Sigmoid colon (tissue), 4 donors: ENCODE data around the gene CILP2.

Experiments
- CTCF ChIP-seq, 4 experiments: fragments of 450-650 bp in 3 of 4; fragments of 200-600 bp in 1 of 4; IDR thresholded peaks; one replicate each; pipeline ENCODE4 v1.5.1; 2016 to 2019; ENCODE audit warnings: antibody characterized with exemption in 4 of 4, mild to moderate bottlenecking in 3 of 4, moderate library complexity in 2 of 4
- EP300 ChIP-seq, 4 donors: sonication (generic); formaldehyde crosslinking; IDR thresholded peaks; one replicate each; pipeline ENCODE4 v1.6.1; 2017; ENCODE audit warnings: antibody characterized with exemption in 4 of 4
- POLR2A ChIP-seq, 2 donors: fragments of 450-650 bp; IDR thresholded peaks; one replicate each; pipeline ENCODE4 v1.6.1; 2016; ENCODE audit warnings: antibody characterized with exemption in 2 of 2, mild to moderate bottlenecking in 2 of 2, moderate library complexity in 2 of 2
- POLR2AphosphoS5 ChIP-seq, 4 donors: sonication (generic); formaldehyde crosslinking; IDR thresholded peaks; one replicate each; pipeline ENCODE4 v1.6.1; 2017; ENCODE audit warnings: antibody characterized with exemption in 4 of 4

- TF ChIP-seq POLR2A (IDR thresholded peaks at IDR 0.05) (no peak), CTCF (IDR thresholded peaks at IDR 0.05) (no peak), POLR2AphosphoS5 (IDR thresholded peaks at IDR 0.05) (no peak), EP300 (IDR thresholded peaks at IDR 0.05) (no peak)
Measured at GRCh38 chr19:19493841-19494546, 44.1 kb upstream of the CILP2 start.
